NT2/D1 (cell line): ENCODE measurements around the gene TMEM273.

ENCODE experiments used
- DNase-seq: peaks from one replicate; pipeline ENCODE4 v3.0.0-alpha.2; 2011; ENCODE audit warnings: low read depth, low spot score
- H3K27me3 ChIP-seq: 2 replicates; pipeline ENCODE4 v1.6.0; 2011; ENCODE audit warnings: mild to moderate bottlenecking; ENCODE audit not compliant: insufficient read length, insufficient read depth
- H3K36me3 ChIP-seq: 2 replicates; pipeline ENCODE4 v1.6.1; 2011; ENCODE audit warnings: mild to moderate bottlenecking, low read length, mixed read lengths; ENCODE audit not compliant: insufficient read depth, insufficient read length
- H3K4me1 ChIP-seq: 2 replicates; pipeline ENCODE4 v1.5.1; 2011; ENCODE audit not compliant: insufficient read depth, insufficient read length
- H3K4me3 ChIP-seq: 2 replicates; pipeline ENCODE4 v1.5.1; 2011; ENCODE audit warnings: low read depth; ENCODE audit not compliant: insufficient read length
- H3K9ac ChIP-seq: 2 replicates; pipeline ENCODE4 v1.6.0; 2011; ENCODE audit warnings: low read depth; ENCODE audit not compliant: insufficient read length
- H3K9me3 ChIP-seq: 2 replicates; pipeline ENCODE4 v1.5.1; 2011; ENCODE audit warnings: mild to moderate bottlenecking, low read length; ENCODE audit not compliant: insufficient read depth
- SUZ12 ChIP-seq: IDR thresholded peaks from 2 replicates; pipeline ENCODE4 v1.6.1; 2011; ENCODE audit not compliant: insufficient read length, insufficient read depth; ENCODE audit errors: extremely low read depth
- YY1 ChIP-seq: IDR thresholded peaks from 2 replicates; pipeline ENCODE4 v1.6.1; 2011; ENCODE audit not compliant: insufficient read length, insufficient read depth
- ZNF274 ChIP-seq: IDR thresholded peaks from 2 replicates; pipeline ENCODE4 v1.6.1; 2011; ENCODE audit warnings: mild to moderate bottlenecking, low read depth, low read length

The TMEM273 gene

DNA sequence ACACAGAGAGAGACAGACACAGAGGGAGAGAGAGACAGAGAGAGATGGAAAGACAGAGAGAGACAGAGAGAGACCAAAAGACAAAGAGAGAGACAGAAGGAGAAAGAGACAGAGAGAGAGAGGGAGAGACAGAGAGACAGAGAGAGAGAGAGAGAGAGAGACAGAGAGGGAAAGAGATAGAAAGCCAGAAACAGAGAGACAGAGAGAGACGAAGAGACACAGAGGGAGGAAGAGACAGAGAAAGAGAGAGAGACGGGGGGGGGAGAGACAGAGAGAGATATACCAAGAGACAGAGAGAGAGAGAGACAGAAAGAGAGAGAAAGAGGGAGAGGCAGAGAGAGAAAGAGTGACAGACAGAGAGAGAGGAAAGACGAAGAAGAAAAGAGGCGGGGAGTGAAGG, 83.1 kb downstream of the TMEM273 start:
- H3K27me3 ChIP-seq = no peaks in the 10 kb centered on the region
- no peak for TF ChIP-seq ZNF274
- no peak for TF ChIP-seq SUZ12
- no peak for TF ChIP-seq YY1
- H3K36me3 ChIP-seq = no peaks in the 10 kb centered on the region
- no peak overlapping the region for H3K4me3 ChIP-seq
- H3K9ac ChIP-seq = no peak overlapping the region
- H3K4me1 ChIP-seq = peaks cover 2% of the 10 kb centered on the region
- no peaks in the 10 kb centered on the region for H3K9me3 ChIP-seq
- no peak for DNase-seq
